GM19395 (cell line): ENCODE measurements around the gene SPRED3.
"Not testable (repeated sequence)": the region's sequence is repeated elsewhere in the genome, so short reads cannot be mapped to it uniquely, and the experiment has no call there.

ENCODE experiments used
- ATAC-seq: cut with Tn5 transposase; IDR thresholded peaks from one replicate; pipeline ENCODE4 v1.9.1; 2021; ENCODE audit warnings: mild to moderate bottlenecking, moderate library complexity; ENCODE audit not compliant: unreplicated experiment

The SPRED3 gene

GRCh38 chr19:38388349-38389100, at the start of gene SPRED3:
TSS of gene SPRED3 (plus strand) at chr19:38388697. CDS start at chr19:38390303, 1,606 bp downstream.
- no peak for ATAC-seq

GRCh38 chr19:38339011-38339410, 49.5 kb upstream of the SPRED3 start:
- ATAC-seq, result not testable (repeated sequence)

GRCh38 chr19:38340927-38341326, 47.6 kb upstream of the SPRED3 start:
- no peak for ATAC-seq

- ATAC-seq, result no peak
Measured at GRCh38 chr19:38346837-38347236, 41.7 kb upstream of the SPRED3 start.

GRCh38 chr19:38350883-38351282, 37.6 kb upstream of the SPRED3 start:
- ATAC-seq, result no peak

- no peak for ATAC-seq
Measured at GRCh38 chr19:38351865-38352395, 36.6 kb upstream of the SPRED3 start.

- ATAC-seq, result no peak
Measured at GRCh38 chr19:38352611-38353010, 35.9 kb upstream of the SPRED3 start.

- no peak for ATAC-seq
Measured at GRCh38 chr19:38355728-38356725, 32.5 kb upstream of the SPRED3 start.

- ATAC-seq, result no peak
Measured at GRCh38 chr19:38358071-38358470, 30.4 kb upstream of the SPRED3 start.

GRCh38 chr19:38359242-38360021, 29.1 kb upstream of the SPRED3 start:
- no peak for ATAC-seq

GRCh38 chr19:38360351-38360750, 28.1 kb upstream of the SPRED3 start:
- ATAC-seq, result no peak

GRCh38 chr19:38360839-38361631, 27.5 kb upstream of the SPRED3 start:
- ATAC-seq, result no peak

GRCh38 chr19:38361633-38362075, 26.8 kb upstream of the SPRED3 start:
- ATAC-seq, result no peak

GRCh38 chr19:38362076-38362945, 26.2 kb upstream of the SPRED3 start:
- no peak for ATAC-seq

- ATAC-seq, result not testable (repeated sequence)
Measured at GRCh38 chr19:38362946-38363688, 25.4 kb upstream of the SPRED3 start.

- no peak for ATAC-seq
Measured at GRCh38 chr19:38367041-38367440, 21.5 kb upstream of the SPRED3 start.

- ATAC-seq, result no peak
Measured at GRCh38 chr19:38369584-38369983, 18.9 kb upstream of the SPRED3 start.

- ATAC-seq, result no peak
Measured at GRCh38 chr19:38370299-38370698, 18.2 kb upstream of the SPRED3 start.
